SU-DHL-6 (cell line): ENCODE results near the gene ASNSD1.
"Not testable (repeated sequence)": the region's sequence is repeated elsewhere in the genome, so short reads cannot be mapped to it uniquely, and the experiment has no call there.

Source experiments
- H2AFZ ChIP-seq: fragments of 200-600 bp; sonication (generic); 2 replicates; pipeline ENCODE4 v1.6.1; 2014; ENCODE audit warnings: low read depth, mild to moderate bottlenecking, moderate library complexity, mixed read lengths, antibody characterized with exemption, low read length; ENCODE audit not compliant: severe bottlenecking
- H3F3A ChIP-seq: fragments of 200-600 bp; shearing (Covaris generic); 2 replicates; pipeline ENCODE4 v1.6.0; 2016; ENCODE audit warnings: antibody characterized with exemption, mild to moderate bottlenecking; ENCODE audit not compliant: insufficient read depth
- H3K27ac ChIP-seq: fragments of 200-600 bp; sonication (generic); 2 replicates; pipeline ENCODE4 v1.5.1; 2016; ENCODE audit warnings: low read depth, mild to moderate bottlenecking, low read length, moderate library complexity, mixed read lengths
- H3K27me3 ChIP-seq: fragments of 200-600 bp; sonication (generic), shearing (Covaris generic); 2 replicates; pipeline ENCODE4 v1.6.0; 2014; ENCODE audit warnings: mild to moderate bottlenecking, low read length
- H3K36me3 ChIP-seq: fragments of 200-600 bp; sonication (generic); 2 replicates; pipeline ENCODE4 v1.6.1; 2014; ENCODE audit warnings: mild to moderate bottlenecking, low read length, mixed read lengths
- H3K4me2 ChIP-seq: fragments of 300-600, 200-600 bp; shearing (Covaris generic), sonication (generic); 2 replicates; pipeline ENCODE4 v1.6.0; 2014; ENCODE audit warnings: low read length, low read depth, mild to moderate bottlenecking; ENCODE audit not compliant: poor library complexity, severe bottlenecking
- H3K4me3 ChIP-seq: fragments of 200-600 bp; sonication (generic); 2 replicates; pipeline ENCODE4 v1.5.1; 2014; ENCODE audit warnings: antibody characterized with exemption, low read length, mild to moderate bottlenecking, mixed read lengths; ENCODE audit not compliant: insufficient read depth, poor library complexity, severe bottlenecking
- H3K79me2 ChIP-seq: fragments of 200-600 bp; sonication (generic); 2 replicates; pipeline ENCODE4 v1.6.1; 2014; ENCODE audit warnings: mild to moderate bottlenecking, low read length, moderate library complexity; ENCODE audit not compliant: insufficient read depth
- H3K9ac ChIP-seq: fragments of 200-600 bp; sonication (generic); 2 replicates; pipeline ENCODE4 v1.7.0; 2014; ENCODE audit warnings: mild to moderate bottlenecking, low read length
- H3K9me2 ChIP-seq: fragments of 200-600 bp; sonication (generic); replicated peaks from 2 replicates; pipeline ENCODE4 v1.6.1; 2014; ENCODE audit warnings: low read length; ENCODE audit not compliant: insufficient read depth
- H3K9me3 ChIP-seq: fragments of 200-600 bp; sonication (generic); 2 replicates; pipeline ENCODE4 v1.6.1; 2014; ENCODE audit warnings: low read length, mixed read lengths; ENCODE audit not compliant: insufficient read depth
- H4K20me1 ChIP-seq: fragments of 200-600 bp; sonication (generic); 2 replicates; pipeline ENCODE4 v1.6.1; 2014; ENCODE audit warnings: low read depth, mild to moderate bottlenecking, antibody characterized with exemption, low read length, moderate library complexity, mixed read lengths
- EZH2phosphoT487 ChIP-seq: fragments of 200-600 bp; sonication (generic), shearing (Covaris generic); conservative IDR thresholded peaks from 2 replicates; pipeline ENCODE4 v1.6.1; 2018; ENCODE audit warnings: mild to moderate bottlenecking, antibody characterized with exemption, low read length, moderate library complexity, mixed read lengths
- TF ChIP-seq, protein P1 (sequence below): fragments of 200-600 bp; sonication (generic); IDR thresholded peaks from one replicate; pipeline ENCODE4 v1.5.1; 2017; ENCODE audit warnings: antibody characterized with exemption, mild to moderate bottlenecking, low read length, moderate library complexity; ENCODE audit not compliant: insufficient read depth, poor library complexity, severe bottlenecking

Gene ASNSD1

DNA sequence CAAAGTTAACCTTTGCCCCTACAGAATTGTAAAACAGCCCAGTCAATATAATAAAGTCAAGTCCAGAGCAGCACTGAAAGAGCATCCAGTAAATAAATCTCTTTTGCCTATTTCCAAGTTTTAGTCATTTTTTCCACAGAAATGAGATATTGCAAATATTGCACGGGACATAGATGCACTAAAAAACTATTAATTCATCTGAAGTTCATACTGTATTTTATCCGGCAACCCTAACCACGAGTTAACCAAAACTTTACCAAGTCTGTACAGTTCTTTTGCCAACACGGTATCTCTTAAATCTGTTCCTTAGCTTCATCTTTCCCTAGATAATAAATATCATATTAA, 484 bp upstream of the ASNSD1 start:
- Histone ChIP-seq H3K27me3 (no peaks in the 10 kb centered on the region), H3K27ac (no peak overlapping the region), H3K79me2 (peaks cover 40% of the 10 kb centered on the region), H3K9me2 (no peaks in the 10 kb centered on the region), H3K9ac (0 out of 2 replicates have a peak overlapping the region, but pooled peaks have one; percentile 18), H3K9me3 (no peaks in the 10 kb centered on the region), H3F3A (peaks cover 8% of the 10 kb centered on the region), H3K4me3 (no peak overlapping the region), H3K36me3 (peaks cover 14% of the 10 kb centered on the region; the same call in 1 of the 2 replicates), H4K20me1 (0 out of 2 replicates have a peak, but pooled peaks cover 10% of the 10 kb centered on the region), H3K4me2 (peak overlapping the region; percentile 42), H2AFZ (peak overlapping the region; percentile 37)
- TF ChIP-seq, protein P1, sequence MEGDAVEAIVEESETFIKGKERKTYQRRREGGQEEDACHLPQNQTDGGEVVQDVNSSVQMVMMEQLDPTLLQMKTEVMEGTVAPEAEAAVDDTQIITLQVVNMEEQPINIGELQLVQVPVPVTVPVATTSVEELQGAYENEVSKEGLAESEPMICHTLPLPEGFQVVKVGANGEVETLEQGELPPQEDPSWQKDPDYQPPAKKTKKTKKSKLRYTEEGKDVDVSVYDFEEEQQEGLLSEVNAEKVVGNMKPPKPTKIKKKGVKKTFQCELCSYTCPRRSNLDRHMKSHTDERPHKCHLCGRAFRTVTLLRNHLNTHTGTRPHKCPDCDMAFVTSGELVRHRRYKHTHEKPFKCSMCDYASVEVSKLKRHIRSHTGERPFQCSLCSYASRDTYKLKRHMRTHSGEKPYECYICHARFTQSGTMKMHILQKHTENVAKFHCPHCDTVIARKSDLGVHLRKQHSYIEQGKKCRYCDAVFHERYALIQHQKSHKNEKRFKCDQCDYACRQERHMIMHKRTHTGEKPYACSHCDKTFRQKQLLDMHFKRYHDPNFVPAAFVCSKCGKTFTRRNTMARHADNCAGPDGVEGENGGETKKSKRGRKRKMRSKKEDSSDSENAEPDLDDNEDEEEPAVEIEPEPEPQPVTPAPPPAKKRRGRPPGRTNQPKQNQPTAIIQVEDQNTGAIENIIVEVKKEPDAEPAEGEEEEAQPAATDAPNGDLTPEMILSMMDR, result no peak
- TF ChIP-seq EZH2phosphoT487, result no peak

GRCh38 chr2:189661957-189662321, 680 bp downstream of the ASNSD1 start:
- H3K4me3 ChIP-seq, result peak overlapping the region; percentile 84
- peak overlapping the region; percentile 83 for H2AFZ ChIP-seq
- H3K4me2 ChIP-seq, result peak overlapping the region; percentile 99
- 0 out of 2 replicates have a peak, but pooled peaks cover 11% of the 10 kb centered on the region for H4K20me1 ChIP-seq
- peaks cover 22% of the 10 kb centered on the region for H3K36me3 ChIP-seq
- TF ChIP-seq, protein P1, result no peak
- TF ChIP-seq EZH2phosphoT487, result no peak
- H3K79me2 ChIP-seq, result peaks cover 52% of the 10 kb centered on the region
- peak overlapping the region; percentile 87 for H3K9ac ChIP-seq
- H3K9me3 ChIP-seq, result no peaks in the 10 kb centered on the region
- H3F3A ChIP-seq, result peaks cover 8% of the 10 kb centered on the region
- H3K27ac ChIP-seq, result peak overlapping the region; percentile 48
- no peaks in the 10 kb centered on the region for H3K9me2 ChIP-seq
- no peaks in the 10 kb centered on the region for H3K27me3 ChIP-seq

GRCh38 chr2:189662669-189663226, 1.5 kb downstream of the ASNSD1 start:
- peak overlapping the region; percentile 87 for H3K9ac ChIP-seq

GRCh38 chr2:189663319-189663718, 2.1 kb downstream of the ASNSD1 start:
- Histone ChIP-seq H3K9ac (peak overlapping the region; percentile 25; the same call in 1 of the 2 replicates), H3K79me2 (peaks cover 54% of the 10 kb centered on the region), H3K36me3 (peaks cover 35% of the 10 kb centered on the region), H4K20me1 (0 out of 2 replicates have a peak, but pooled peaks cover 11% of the 10 kb centered on the region), H3K4me2 (peak overlapping the region; percentile 42)
- not testable (repeated sequence) for H3F3A ChIP-seq, H2AFZ ChIP-seq, H3K9me2 ChIP-seq, H3K4me3 ChIP-seq, H3K27me3 ChIP-seq, H3K9me3 ChIP-seq, H3K27ac ChIP-seq

More at GRCh38 chr2:189662669-189663226, 1.5 kb downstream of the ASNSD1 start:
- H3K9me3 ChIP-seq, result no peaks in the 10 kb centered on the region
- no peak overlapping the region for H2AFZ ChIP-seq
- peak overlapping the region; percentile 84 for H3K4me3 ChIP-seq
- peak overlapping the region; percentile 99 for H3K4me2 ChIP-seq
- no peak for TF ChIP-seq EZH2phosphoT487
- TF ChIP-seq, protein P1, result no peak
- peak overlapping the region; percentile 48 for H3K27ac ChIP-seq
- no peaks in the 10 kb centered on the region for H3K27me3 ChIP-seq
- no peaks in the 10 kb centered on the region for H3K9me2 ChIP-seq
- peaks cover 54% of the 10 kb centered on the region for H3K79me2 ChIP-seq
- H4K20me1 ChIP-seq, result 0 out of 2 replicates have a peak, but pooled peaks cover 11% of the 10 kb centered on the region
- H3F3A ChIP-seq, result peaks cover 8% of the 10 kb centered on the region
- H3K36me3 ChIP-seq, result peaks cover 30% of the 10 kb centered on the region
